Breast epithelium (tissue), 3 donors: ENCODE results near the gene ATP13A1.

Source experiments
- POLR2A ChIP-seq: fragments of 450-650 bp; IDR thresholded peaks from one replicate; pipeline ENCODE4 v1.6.1; 2016; ENCODE audit warnings: antibody characterized with exemption, mild to moderate bottlenecking, moderate library complexity
- TF ChIP-seq, protein P1 (sequence below), 3 donors: fragments of 450-650 bp; IDR thresholded peaks; one replicate each; pipeline ENCODE4 v1.5.1; 2016 to 2017; ENCODE audit warnings: antibody characterized with exemption in 3 of 3, mild to moderate bottlenecking in 3 of 3, moderate library complexity in 3 of 3

DNA sequence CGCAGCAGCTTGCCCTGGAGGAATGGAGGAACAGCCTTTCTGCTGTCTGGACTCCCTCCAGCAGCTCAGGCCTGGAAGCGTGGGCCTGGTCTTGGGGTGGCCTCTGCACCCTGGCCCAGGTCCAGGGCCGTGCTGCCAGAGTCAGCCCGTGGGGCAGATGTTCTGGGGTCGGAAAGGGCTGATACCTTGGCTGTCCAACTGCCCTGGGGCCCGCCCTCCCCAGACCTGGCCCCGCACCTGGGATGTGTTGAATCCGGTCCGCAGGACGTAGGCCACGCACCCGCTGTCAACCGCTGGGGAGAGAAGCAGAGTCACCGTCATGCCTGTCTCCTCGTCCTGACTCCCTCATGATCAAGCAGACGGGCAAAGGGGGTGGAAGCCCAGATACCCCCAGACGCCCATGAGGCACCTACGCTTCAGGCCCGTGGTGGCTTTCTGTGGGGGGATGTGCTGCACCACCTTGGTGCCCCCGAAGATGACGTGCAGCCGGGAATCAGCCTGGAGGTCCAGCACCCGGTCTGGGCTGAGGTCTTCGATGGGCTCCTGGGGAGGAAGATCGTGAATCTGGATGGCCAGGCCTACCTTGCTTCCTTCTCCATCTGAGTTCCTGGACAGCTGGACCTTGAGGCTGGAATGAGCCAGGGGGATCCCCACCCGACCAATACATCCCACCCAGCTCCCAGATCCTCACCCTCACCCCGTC, 7.7 kb downstream of the ATP13A1 start:
- TF ChIP-seq, protein P1, sequence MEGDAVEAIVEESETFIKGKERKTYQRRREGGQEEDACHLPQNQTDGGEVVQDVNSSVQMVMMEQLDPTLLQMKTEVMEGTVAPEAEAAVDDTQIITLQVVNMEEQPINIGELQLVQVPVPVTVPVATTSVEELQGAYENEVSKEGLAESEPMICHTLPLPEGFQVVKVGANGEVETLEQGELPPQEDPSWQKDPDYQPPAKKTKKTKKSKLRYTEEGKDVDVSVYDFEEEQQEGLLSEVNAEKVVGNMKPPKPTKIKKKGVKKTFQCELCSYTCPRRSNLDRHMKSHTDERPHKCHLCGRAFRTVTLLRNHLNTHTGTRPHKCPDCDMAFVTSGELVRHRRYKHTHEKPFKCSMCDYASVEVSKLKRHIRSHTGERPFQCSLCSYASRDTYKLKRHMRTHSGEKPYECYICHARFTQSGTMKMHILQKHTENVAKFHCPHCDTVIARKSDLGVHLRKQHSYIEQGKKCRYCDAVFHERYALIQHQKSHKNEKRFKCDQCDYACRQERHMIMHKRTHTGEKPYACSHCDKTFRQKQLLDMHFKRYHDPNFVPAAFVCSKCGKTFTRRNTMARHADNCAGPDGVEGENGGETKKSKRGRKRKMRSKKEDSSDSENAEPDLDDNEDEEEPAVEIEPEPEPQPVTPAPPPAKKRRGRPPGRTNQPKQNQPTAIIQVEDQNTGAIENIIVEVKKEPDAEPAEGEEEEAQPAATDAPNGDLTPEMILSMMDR (IDR thresholded peaks at IDR 0.05): no peak
- TF ChIP-seq POLR2A: no peak
